B cell (primary cell): ENCODE data around the gene MAN2A2.

Source experiments
- CTCF ChIP-seq: fragments of 200-600 bp; IDR thresholded peaks from one replicate; pipeline ENCODE4 v1.8.0; 2022; ENCODE audit warnings: antibody characterized with exemption, mild to moderate bottlenecking
- EZH2 ChIP-seq: IDR thresholded peaks from 2 replicates; pipeline ENCODE4 v1.6.1; 2012; ENCODE audit warnings: borderline replicate concordance, low read depth, mild to moderate bottlenecking, moderate library complexity, low read length; ENCODE audit not compliant: insufficient read depth, poor library complexity, severe bottlenecking

- TF ChIP-seq EZH2 (no peak), CTCF (no peak)
Measured at GRCh38 chr15:90889736-90890456, 13.2 kb upstream of the MAN2A2 start.
